Ovary (tissue), 9 donors: ENCODE measurements around the gene MATCAP1. TPM values are rescaled to one million over a fixed set of nuclear protein-coding genes. Genes with fewer than 3 reads are reported as not detected.
A peak's percentile ranks its signal among the peaks of the same experiment; 100 is the strongest.

ENCODE experiments used
- DNase-seq, 5 donors: peaks; one replicate each; pipeline ENCODE4 v3.0.0-alpha.2; 2019 to 2020
- H3K27ac ChIP-seq, 2 donors: fragments of 200-600 bp; one replicate each; pipeline versions ENCODE4 v1.5.1 to v1.8.0; 2019 to 2022
- H3K27me3 ChIP-seq: fragments of 200-600 bp; one replicate; pipeline ENCODE4 v1.8.0; 2022
- H3K36me3 ChIP-seq: fragments of 200-600 bp; sonication (generic); one replicate; pipeline ENCODE4 v1.5.1; 2019
- H3K4me1 ChIP-seq: one replicate; pipeline ENCODE4 v1.8.1; 2013; ENCODE audit warnings: mild to moderate bottlenecking, moderate library complexity; ENCODE audit not compliant: insufficient read depth
- H3K4me3 ChIP-seq: fragments of 200-600 bp; sonication (generic); one replicate; pipeline ENCODE4 v1.5.1; 2017
- H3K9me3 ChIP-seq, 2 donors: fragments of 200-600 bp in 1 of 2; sonication (generic) in 1 of 2; one replicate each; pipeline versions ENCODE4 v1.5.1 to v1.8.1; 2013 to 2019; ENCODE audit warnings: mild to moderate bottlenecking in 1 of 2, moderate library complexity in 1 of 2
- CTCF ChIP-seq, 3 donors: fragments of 450-650 bp in 2 of 3; fragments of 200-600 bp in 1 of 3; IDR thresholded peaks; one replicate each; pipeline versions ENCODE4 v1.5.1 to v1.8.0; 2016 to 2022; ENCODE audit warnings: antibody characterized with exemption in 3 of 3, mild to moderate bottlenecking in 1 of 3
- EP300 ChIP-seq: sonication (generic); formaldehyde crosslinking; IDR thresholded peaks from one replicate; pipeline ENCODE4 v1.6.1; 2017; ENCODE audit warnings: antibody characterized with exemption
- POLR2A ChIP-seq: fragments of 450-650 bp; IDR thresholded peaks from one replicate; pipeline ENCODE4 v1.6.1; 2017; ENCODE audit warnings: antibody characterized with exemption, mild to moderate bottlenecking, moderate library complexity
- WGBS, 3 donors: extraction: QIAGEN DNeasy Blood & Tissue Kit in 1 of 3; methylation state at CpG; one replicate each; pipeline versions ENCODE4 v1.1.5 to v1.1.7; 2013 to 2017; 5-methylcytosine and 5-hydroxymethylcytosine counted together
- intact Hi-C, 4 donors: fragments of 100-400 bp; cut with DNase I; formaldehyde crosslinking; loops; one replicate each; pipeline versions ENCODE4 v1.11.0 to v1.15.1; 2022 to 2023
- polyA plus RNA-seq, 2 donors: library from polyadenylated mRNA; stranded (reverse); fragments of 200-250 nt in 1 of 2; fragments of 350-450 nt in 1 of 2; fragmentation: Illumina TruSeq in 1 of 2; extraction: RNeasy Lipid Tissue Mini Kit (QIAGEN cat#74804) in 1 of 2; gene quantifications; one replicate each; pipeline ENCODE4 v1.2.3, GENCODE V29; 2013 to 2014
- total RNA-seq, 7 donors: library from RNA; depleted of rRNA in 2 of 7; stranded (reverse); fragments of >200 nt in 2 of 7; fragmentation: NEBNext Ultra II Directional in 3 of 7; extraction: Animal tissue kit (Norgen Biotek cat#: 25700) in 3 of 7; gene quantifications; one replicate each; pipeline versions ENCODE4 v1.1.0 to v1.2.4, GENCODE V29; 2016 to 2023
- donor health status: DM: no; HTN: no; CAD: no; lungs with moderate emphysema.
- donor health status: DM: no; HTN: no; CAD: no.
- donor health status: Bipolar disorder and iron deficiency.
- donor health status: DM: yes; HTN: yes; CAD: no.
- donor health status: DM: no; HTN: no; CAD: no.
- donor health status: DM: yes; HTN: yes; CAD: no.

Gene MATCAP1
- total and polyA plus RNA-seq, 9 donors, result 15.4 to 96.4 (median 53.6) TPM

DNA sequence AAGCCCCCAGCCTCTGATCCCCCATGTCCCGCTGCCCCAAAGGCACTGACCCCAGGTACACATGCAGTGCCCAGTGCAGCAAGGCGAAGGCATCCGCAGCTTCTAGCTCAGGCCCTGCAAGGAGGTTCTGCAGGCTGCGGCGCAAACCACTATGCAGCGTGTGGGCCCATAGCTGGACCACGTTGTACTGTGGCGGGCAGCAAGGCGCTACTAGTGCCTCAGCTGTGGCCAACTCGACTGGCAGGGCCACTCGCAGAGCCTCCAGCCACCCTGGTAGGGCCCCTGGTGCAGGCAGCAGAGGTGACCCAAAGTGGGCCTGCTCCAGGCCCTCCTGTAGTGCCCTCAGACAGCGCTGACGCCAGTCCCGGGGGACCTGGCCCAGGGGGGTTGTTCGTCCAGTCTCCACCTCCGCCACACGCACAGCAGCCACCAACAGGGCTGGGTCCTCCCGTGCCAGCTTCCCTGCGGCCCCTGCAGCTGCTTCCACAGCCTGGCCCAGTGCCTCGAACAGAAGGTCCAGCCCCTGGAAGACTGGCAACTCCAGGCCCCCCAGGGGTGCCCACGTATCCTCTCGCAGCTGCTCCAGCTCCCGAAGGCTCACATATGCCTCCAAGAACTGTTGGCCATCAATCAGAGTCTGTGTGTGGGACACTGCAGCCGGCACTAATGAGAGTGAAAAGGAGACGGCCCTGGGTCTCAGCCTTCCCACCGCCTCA is 3.6 kb upstream of the MATCAP1 start:
- WGBS, 3 donors, result 76 to 82% (median 76%) methylated on average over 18 to 26 of the region's 26 CpGs
- peak in 3 of 5 donors; percentile 37 to 47 (median 46) for DNase-seq
- TF ChIP-seq EP300, result no peak
- TF ChIP-seq POLR2A, result no peak
- peak in 1 of 3 donors; percentile 6 for TF ChIP-seq CTCF (IDR thresholded peaks at IDR 0.05)
- H3K4me1 ChIP-seq, result peaks cover 5% of the 10 kb centered on the region
- no peaks in the 10 kb centered on the region for H3K9me3 ChIP-seq
- H3K27ac ChIP-seq, result no peak overlapping the region
- H3K4me3 ChIP-seq, result no peak overlapping the region
- H3K36me3 ChIP-seq, result no peaks in the 10 kb centered on the region
- intact Hi-C loops, result loop anchor here in 1 of 4 donors (10.0 kb wide), 1 partner anchor 213 kb away; no protein-coding TSS in a partner anchor
- H3K27me3 ChIP-seq, result no peaks in the 10 kb centered on the region

- H3K27ac ChIP-seq, result no peak overlapping the region
- no peaks in the 10 kb centered on the region for H3K36me3 ChIP-seq
- no peaks in the 10 kb centered on the region for H3K27me3 ChIP-seq
- peak in 3 of 5 donors; percentile 34 to 42 (median 35) for DNase-seq
- no peak for TF ChIP-seq CTCF (IDR thresholded peaks at IDR 0.05)
- no peak for TF ChIP-seq POLR2A
- TF ChIP-seq EP300, result no peak
- no peaks in the 10 kb centered on the region for H3K9me3 ChIP-seq
- H3K4me3 ChIP-seq, result no peak overlapping the region
- 26 to 28% (median 27%) methylated on average over 5 of the region's 5 CpGs for WGBS, 3 donors
- peaks cover 3% of the 10 kb centered on the region for H3K4me1 ChIP-seq
- intact Hi-C loops, result loop anchor here in 1 of 4 donors (10.0 kb wide), 1 partner anchor 212 kb away; no protein-coding TSS in a partner anchor
Observed at GRCh38 chr16:67186550-67186950, 2.8 kb upstream of the MATCAP1 start.

DNA sequence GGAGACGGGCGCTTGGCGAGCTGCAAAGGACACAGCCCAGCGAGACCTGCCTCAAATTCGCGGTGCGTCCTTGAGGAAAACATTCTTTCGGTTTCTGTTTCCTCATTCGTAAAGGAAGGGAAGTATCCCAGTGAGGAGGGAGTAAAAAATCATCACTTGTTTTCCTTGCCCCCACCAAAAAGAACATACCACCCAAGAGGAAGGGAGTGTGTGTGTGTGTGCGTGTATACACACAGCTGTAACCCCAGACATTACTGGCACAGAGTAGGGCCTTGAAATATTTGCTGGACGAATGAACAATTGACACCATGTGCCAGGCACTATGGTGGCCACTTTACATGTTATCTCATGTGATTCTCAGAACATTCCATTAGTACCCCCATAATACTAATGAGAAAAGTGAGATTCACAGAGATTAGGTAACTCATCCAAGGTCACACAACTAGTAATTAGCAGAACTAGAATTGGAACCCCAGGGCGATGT is 1.9 kb upstream of the MATCAP1 start:
- no peaks in the 10 kb centered on the region for H3K36me3 ChIP-seq
- H3K27me3 ChIP-seq, result no peaks in the 10 kb centered on the region
- peaks cover 3% of the 10 kb centered on the region for H3K4me1 ChIP-seq
- WGBS, 3 donors, result 6 to 7% (median 7%) methylated on average over 12 of the region's 12 CpGs
- H3K9me3 ChIP-seq, result no peaks in the 10 kb centered on the region
- no peak for DNase-seq
- TF ChIP-seq CTCF (IDR thresholded peaks at IDR 0.05), result no peak
- TF ChIP-seq EP300, result no peak
- TF ChIP-seq POLR2A, result no peak
- intact Hi-C loops, result loop anchor here in 1 of 4 donors (10.0 kb wide), 1 partner anchor 211 kb away; no protein-coding TSS in a partner anchor
- H3K4me3 ChIP-seq, result no peak overlapping the region
- peak overlapping the region; percentile 52 to 99 for H3K27ac ChIP-seq

- peak; percentile 95 to 98 (median 96) for DNase-seq
- no peaks in the 10 kb centered on the region for H3K36me3 ChIP-seq
- TF ChIP-seq EP300 (no peak), CTCF (IDR thresholded peaks at IDR 0.05) (peak; percentile 75 to 91 (median 86)), POLR2A (no peak)
- H3K27ac ChIP-seq, result peak overlapping the region; percentile 97 to 99
- intact Hi-C loops, result loop anchor here in 1 of 4 donors (10.0 kb wide), 1 partner anchor 210 kb away; no protein-coding TSS in a partner anchor
- H3K9me3 ChIP-seq, result no peaks in the 10 kb centered on the region
- H3K4me3 ChIP-seq, result peak overlapping the region; percentile 83
- H3K27me3 ChIP-seq, result no peaks in the 10 kb centered on the region
- WGBS, 3 donors, result 3 to 6% (median 4%) methylated on average over 40 to 43 of the region's 43 CpGs
- H3K4me1 ChIP-seq, result peaks cover 3% of the 10 kb centered on the region
Observed at GRCh38 chr16:67184995-67185650, 1.4 kb upstream of the MATCAP1 start.
